ENCODE measurements around the gene DMD. TPM values are rescaled to one million over a fixed set of nuclear protein-coding genes. Genes with fewer than 3 reads are reported as not detected.

DMD gene
- total RNA-seq, result 3.2 and 7.1 TPM in 2 replicates

DNA sequence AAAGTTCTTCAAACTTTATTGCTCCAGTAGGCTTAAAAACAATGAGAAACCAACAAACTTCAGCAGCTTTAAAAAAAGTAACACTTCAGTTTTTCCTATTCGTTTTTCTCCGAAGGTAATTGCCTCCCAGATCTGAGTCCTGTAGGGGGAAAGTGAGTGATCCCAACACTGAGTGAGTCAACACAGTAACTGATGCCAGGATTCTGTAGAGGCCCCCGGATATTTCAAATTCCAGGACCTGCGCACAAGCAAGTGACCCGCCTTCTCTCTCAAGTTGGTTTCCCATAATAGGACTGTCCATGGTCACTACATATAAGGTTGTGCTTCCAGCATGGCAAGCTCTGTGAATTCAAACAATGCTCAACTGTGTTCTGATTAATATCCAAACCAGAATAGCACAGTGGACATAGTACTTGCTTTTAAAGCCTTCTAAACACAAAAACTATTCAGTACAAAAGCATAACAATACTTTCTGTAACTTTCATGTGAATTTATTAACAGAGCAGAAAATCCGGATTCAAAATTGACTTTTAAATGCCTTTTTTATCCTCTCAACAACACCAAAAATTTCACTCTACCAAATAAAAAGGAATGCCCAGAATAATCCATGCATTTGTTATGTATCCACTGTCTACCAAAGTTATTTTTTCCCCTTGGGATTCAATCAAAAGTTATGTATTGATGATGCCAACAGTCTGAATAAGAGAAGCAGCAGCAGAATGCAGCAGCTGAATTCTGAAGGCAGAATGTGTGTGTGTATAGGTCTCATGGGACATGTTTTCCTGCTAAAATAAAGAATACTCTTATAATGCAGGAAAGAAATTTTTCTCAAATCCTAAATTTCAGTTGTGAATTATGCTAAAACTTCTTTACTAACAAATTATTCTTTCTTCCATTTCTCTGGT, at the start of gene DMD:
Gene DMD, minus strand, starts transcription at position 194 of the 905 bp plus-strand sequence. CDS start 237 bp downstream, outside the sequence.

DNA sequence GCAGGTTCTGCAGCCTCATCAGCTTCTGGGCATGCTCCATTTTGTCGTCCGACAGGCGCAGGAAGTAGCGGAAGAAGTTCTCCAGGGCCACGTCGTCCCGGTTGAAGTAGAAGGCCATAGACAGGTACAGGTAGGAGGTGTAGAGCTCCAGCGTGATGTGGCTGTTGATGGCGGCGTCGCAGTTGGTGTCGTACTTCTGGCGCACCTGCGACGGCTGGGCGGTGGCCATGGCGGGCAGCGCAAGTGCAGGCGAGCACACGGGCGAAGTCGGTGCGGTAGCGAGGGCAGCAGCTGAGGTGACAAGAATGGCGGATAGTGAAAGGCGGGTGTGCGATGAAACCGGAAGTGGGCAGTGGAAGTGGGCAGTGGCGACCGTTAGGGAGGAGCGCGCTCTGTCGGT, 2139.6 kb downstream of the DMD start, which contains the start of gene FTHL17:
Gene FTHL17, minus strand, starts transcription at position 317 of the 400 bp plus-strand sequence. Its CDS starts 88 bp downstream, at position 229.

